ENCODE measurements around the gene SPOCK3. TPM values are rescaled to one million over a fixed set of nuclear protein-coding genes. Genes with fewer than 3 reads are reported as not detected.
A peak's percentile ranks its signal among the peaks of the same experiment; 100 is the strongest.

SPOCK3 gene
- polyA plus RNA-seq, 2 of the 4 experiments (the other 2 are of a cell fraction), result 0.15 to 0.61 TPM

GRCh38 chr4:167031534-167032156 is 202.6 kb downstream of the SPOCK3 start:
- DNase-seq (ENCODE audit: low read depth in 1 of 2, low spot score in 1 of 2), result no peak
- TF ChIP-seq FOXS1 (CRISPR knock-in tag; IDR thresholded peaks at IDR 0.05), result no peak
- Histone ChIP-seq H3K4me2 (peak overlapping the region; percentile 40), H3K27ac (peak overlapping the region; percentile 13 to 30; a peak in 2 of 6 replicates), H3K4me3 (no peak overlapping the region), H3K4me1 (peaks cover 16% of the 10 kb centered on the region), H3K9me3 (no peaks in the 10 kb centered on the region)
- ChIA-PET CTCF (no interaction called here), POLR2A (no interaction called here)
- 43% methylated on average over 3 of the region's 3 CpGs for WGBS (ENCODE audit: missing lambda C conversion rate)
- FAIRE-seq, result no peak
- no peak for ATAC-seq

- WGBS (ENCODE audit: missing lambda C conversion rate), result 64% methylated on average over 3 of the region's 3 CpGs
- no peak for TF ChIP-seq REST (IDR thresholded peaks at IDR 0.05)
- DNase-seq (ENCODE audit: low read depth in 1 of 2, low spot score in 1 of 2), result no peak
- POLR2A ChIA-PET, result no interaction called here
- FAIRE-seq, result no peak
- peaks cover 28% of the 10 kb centered on the region for H3K4me1 ChIP-seq
- CTCF ChIA-PET, result no interaction called here
- H3K4me3 ChIP-seq, result no peak overlapping the region
- H3K27ac ChIP-seq, result no peak overlapping the region
- H3K9me3 ChIP-seq, result no peaks in the 10 kb centered on the region
- ATAC-seq, result no peak
- no peak overlapping the region for H3K4me2 ChIP-seq
These were observed 205.3 kb downstream of the SPOCK3 start for GRCh38 chr4:167028976-167029375.

GRCh38 chr4:167025670-167026069 is 208.6 kb downstream of the SPOCK3 start:
- no peaks in the 10 kb centered on the region for H3K9me3 ChIP-seq
- H3K4me2 ChIP-seq, result peak overlapping the region; percentile 34; the same call in 2 of the 3 replicates
- ChIA-PET CTCF (interaction anchor here (0.6 kb wide), 1 partner anchor 11 kb away, joined by 3 read pairs; no protein-coding TSS in a partner anchor), POLR2A (no interaction called here)
- ATAC-seq (peak; percentile 66 to 71; a peak in 4 of 6 replicates), DNase-seq (ENCODE audit: low read depth in 1 of 2, low spot score in 1 of 2) (peak in 1 of 2 experiments; percentile 37), FAIRE-seq (no peak)
- no peak for TF ChIP-seq HOXA7 (CRISPR knock-in tag; IDR thresholded peaks at IDR 0.05)
- peak; percentile 29 for TF ChIP-seq MAFK (IDR thresholded peaks at IDR 0.05; ENCODE audit: partially characterized antibody)
- 30% methylated on average over 3 of the region's 3 CpGs for WGBS (ENCODE audit: missing lambda C conversion rate)
- H3K27ac ChIP-seq, result no peak overlapping the region
- H3K4me3 ChIP-seq, result no peak overlapping the region
- peaks cover 11% of the 10 kb centered on the region; the same call in 2 of the 3 replicates for H3K4me1 ChIP-seq

GRCh38 chr4:167023364-167023925 is 210.8 kb downstream of the SPOCK3 start:
- no peaks in the 10 kb centered on the region for H3K9me3 ChIP-seq
- 23% methylated on average over 4 of the region's 4 CpGs for WGBS (ENCODE audit: missing lambda C conversion rate)
- peaks cover 11% of the 10 kb centered on the region; the same call in 2 of the 3 replicates for H3K4me1 ChIP-seq
- ATAC-seq (no peak), DNase-seq (ENCODE audit: low read depth in 1 of 2, low spot score in 1 of 2) (no peak), FAIRE-seq (no peak)
- no peak for TF ChIP-seq EHMT2 (IDR thresholded peaks at IDR 0.05; ENCODE audit: low read depth)
- TF ChIP-seq PHF8 (IDR thresholded peaks at IDR 0.05; ENCODE audit: borderline replicate concordance, low read depth), result no peak
- TF ChIP-seq HOXA7 (CRISPR knock-in tag; IDR thresholded peaks at IDR 0.05), result no peak
- TF ChIP-seq RFX5 (IDR thresholded peaks at IDR 0.05), result no peak
- TF ChIP-seq MAX (IDR thresholded peaks at IDR 0.05), result no peak
- H3K4me2 ChIP-seq, result peak overlapping the region; percentile 23; the same call in 1 of the 3 replicates
- ChIA-PET POLR2A (no interaction called here), CTCF (interaction anchor here (1.1 kb wide), 1 partner anchor 267 kb away, joined by 3 read pairs; no protein-coding TSS in a partner anchor)
- no peak overlapping the region for H3K4me3 ChIP-seq
- H3K27ac ChIP-seq, result peak overlapping the region in 1 of 2 experiments; percentile 28; a peak in 1 of 6 replicates

GRCh38 chr4:167021545-167022155 is 212.6 kb downstream of the SPOCK3 start:
- no peak for TF ChIP-seq NFE2L2 (conservative IDR thresholded peaks at IDR 0.05; ENCODE audit: low read length)
- TF ChIP-seq SMC3 (IDR thresholded peaks at IDR 0.05), result peak; percentile 92
- TF ChIP-seq TP53 (CRISPR knock-in tag; IDR thresholded peaks at IDR 0.05), result no peak
- no peak for TF ChIP-seq JUN (IDR thresholded peaks at IDR 0.05)
- TF ChIP-seq PBX3 (IDR thresholded peaks at IDR 0.05), result no peak
- TF ChIP-seq RAD21 (conservative IDR thresholded peaks at IDR 0.05 in 1 of 2, IDR thresholded peaks at IDR 0.05 in 1 of 2), result peak; percentile 73 to 83
- peak; percentile 74 for TF ChIP-seq CTCF (IDR thresholded peaks at IDR 0.05)
- CTCF ChIA-PET, result interaction anchor here (1.0 kb wide), 2 partner anchors 268 to 272 kb away, joined by 4 read pairs; no protein-coding TSS in a partner anchor
- POLR2A ChIA-PET, result no interaction called here

More at GRCh38 chr4:167021545-167022155, 212.6 kb downstream of the SPOCK3 start:
- peak in 1 of 2 experiments; percentile 62 for DNase-seq (ENCODE audit: low read depth in 1 of 2, low spot score in 1 of 2)
- no peak overlapping the region for H3K27ac ChIP-seq
- H3K9me3 ChIP-seq, result no peaks in the 10 kb centered on the region
- H3K4me1 ChIP-seq, result peaks cover 11% of the 10 kb centered on the region; the same call in 2 of the 3 replicates
- H3K4me2 ChIP-seq, result no peak overlapping the region
- no peak for FAIRE-seq
- H3K4me3 ChIP-seq, result no peak overlapping the region
- ATAC-seq, result peak; percentile 59 to 85; a peak in 4 of 6 replicates
- WGBS (ENCODE audit: missing lambda C conversion rate), result 13% methylated on average over 11 of the region's 11 CpGs
